H9 (cell line): ENCODE data around the gene HEXA. TPM values are rescaled to one million over a fixed set of nuclear protein-coding genes. Genes with fewer than 3 reads are reported as not detected.

ENCODE experiments used
- DNase-seq: peaks from one replicate; pipeline ENCODE4 v3.0.0-alpha.2; 2017
- H2AFZ ChIP-seq: one replicate; pipeline ENCODE4 v1.6.1; 2013; ENCODE audit warnings: mild to moderate bottlenecking, low read length, control low read depth, moderate library complexity
- H2AK5ac ChIP-seq: 2 replicates; pipeline ENCODE4 v1.6.1; 2013; ENCODE audit warnings: low read length, control low read depth, mixed read lengths; ENCODE audit not compliant: insufficient read length
- H2BK120ac ChIP-seq: one replicate; pipeline ENCODE4 v1.6.1; 2013; ENCODE audit warnings: low read depth, mild to moderate bottlenecking, low read length, control low read depth, inconsistent platforms; ENCODE audit not compliant: poor library complexity, severe bottlenecking
- H2BK12ac ChIP-seq: 2 replicates; pipeline ENCODE4 v1.6.1; 2013; ENCODE audit warnings: low read length, control low read depth, mixed read lengths, low read depth; ENCODE audit not compliant: insufficient read length
- H2BK15ac ChIP-seq: 2 replicates; pipeline ENCODE4 v1.6.1; 2013; ENCODE audit warnings: low read depth, low read length, control low read depth
- H2BK20ac ChIP-seq: one replicate; pipeline ENCODE4 v1.6.1; 2013; ENCODE audit warnings: low read depth, mild to moderate bottlenecking, low read length, control low read depth, inconsistent platforms; ENCODE audit not compliant: poor library complexity, severe bottlenecking
- H2BK5ac ChIP-seq: 2 replicates; pipeline ENCODE4 v1.6.1; 2013; ENCODE audit warnings: low read length, control low read depth, mixed read lengths; ENCODE audit not compliant: insufficient read length
- H3K14ac ChIP-seq: 2 replicates; pipeline ENCODE4 v1.6.1; 2013; ENCODE audit warnings: low read length, control low read depth; ENCODE audit not compliant: insufficient read depth
- H3K18ac ChIP-seq: 2 replicates; pipeline ENCODE4 v1.6.1; 2013; ENCODE audit warnings: low read depth, mild to moderate bottlenecking, mixed read lengths, low read length, control low read depth; ENCODE audit not compliant: insufficient read length
- H3K23ac ChIP-seq: 2 replicates; pipeline ENCODE4 v1.6.1; 2013; ENCODE audit warnings: low read length, control low read depth, mixed read lengths, low read depth; ENCODE audit not compliant: insufficient read length
- H3K23me2 ChIP-seq: 2 replicates; pipeline ENCODE4 v1.6.1; 2013; ENCODE audit warnings: low read depth, mild to moderate bottlenecking, mixed read lengths, low read length, control low read depth; ENCODE audit not compliant: insufficient read length, poor library complexity, severe bottlenecking
- H3K27ac ChIP-seq: 2 replicates; pipeline ENCODE4 v1.5.1; 2013; ENCODE audit warnings: low read length, control low read depth, mixed read lengths, low read depth; ENCODE audit not compliant: insufficient read length
- H3K27me3 ChIP-seq: 2 replicates; pipeline ENCODE4 v1.6.1; 2013; ENCODE audit warnings: low read length, control low read depth, inconsistent platforms; ENCODE audit not compliant: insufficient read depth
- H3K4ac ChIP-seq: 2 replicates; pipeline ENCODE4 v1.6.1; 2013; ENCODE audit warnings: low read depth, mild to moderate bottlenecking, control low read depth, inconsistent platforms, low read length, moderate library complexity
- H3K4me1 ChIP-seq: 2 replicates; pipeline ENCODE4 v1.6.1; 2013; ENCODE audit warnings: low read length, control low read depth, inconsistent platforms; ENCODE audit not compliant: insufficient read depth
- H3K4me2 ChIP-seq: 2 replicates; pipeline ENCODE4 v1.6.1; 2013; ENCODE audit warnings: low read length, control low read depth, mixed read lengths; ENCODE audit not compliant: insufficient read length, insufficient read depth
- H3K56ac ChIP-seq: 2 replicates; pipeline ENCODE4 v1.6.1; 2013; ENCODE audit warnings: low read depth, mild to moderate bottlenecking, mixed read lengths, low read length, control low read depth; ENCODE audit not compliant: insufficient read length
- H3K79me1 ChIP-seq: 2 replicates; pipeline ENCODE4 v1.6.1; 2013; ENCODE audit warnings: low read depth, mild to moderate bottlenecking, moderate library complexity, low read length, control low read depth, inconsistent platforms; ENCODE audit not compliant: insufficient read depth, poor library complexity, severe bottlenecking
- H3K79me2 ChIP-seq: 2 replicates; pipeline ENCODE4 v1.6.1; 2013; ENCODE audit warnings: low read length, control low read depth, inconsistent platforms; ENCODE audit not compliant: insufficient read depth
- H3K9ac ChIP-seq: 2 replicates; pipeline ENCODE4 v1.6.1; 2013; ENCODE audit warnings: low read length, control low read depth, mixed read lengths; ENCODE audit not compliant: insufficient read length; ENCODE audit errors: extremely low read depth
- H3K9me3 ChIP-seq: one replicate; pipeline ENCODE4 v1.6.1; 2013; ENCODE audit warnings: low read depth, low read length, inconsistent platforms; ENCODE audit not compliant: control insufficient read depth
- H3T11ph ChIP-seq: one replicate; pipeline ENCODE4 v1.6.1; 2013; ENCODE audit warnings: mild to moderate bottlenecking, low read length, control low read depth, inconsistent platforms
- H4K20me1 ChIP-seq: one replicate; pipeline ENCODE4 v1.6.1; 2013; ENCODE audit not compliant: control insufficient read depth, insufficient read length, insufficient read depth
- H4K5ac ChIP-seq: 2 replicates; pipeline ENCODE4 v1.6.1; 2013; ENCODE audit warnings: low read depth, mild to moderate bottlenecking, mixed read lengths, low read length, control low read depth; ENCODE audit not compliant: insufficient read length
- H4K8ac ChIP-seq: replicated peaks from 2 replicates; pipeline ENCODE4 v1.6.1; 2013; ENCODE audit warnings: low read length, control low read depth, mixed read lengths, low read depth; ENCODE audit not compliant: insufficient read length
- H4K91ac ChIP-seq: 2 replicates; pipeline ENCODE4 v1.6.1; 2013; ENCODE audit warnings: low read depth, mild to moderate bottlenecking, moderate library complexity, mixed read lengths, low read length, control low read depth; ENCODE audit not compliant: insufficient read length
- H3K27ac Mint-ChIP-seq, 3 experiments: 2 replicates in 2 of 3; 3 replicates in 1 of 3; pipeline ENCODE4 v1.8.0; 2020 to 2021; ENCODE audit warnings: mixed read lengths in 3 of 3, mild to moderate bottlenecking in 1 of 3, moderate library complexity in 1 of 3
- H3K27me3 Mint-ChIP-seq: 2 replicates; pipeline ENCODE4 v1.8.0; 2021; ENCODE audit warnings: low read depth, mild to moderate bottlenecking, moderate library complexity, mixed read lengths
- H3K36me3 Mint-ChIP-seq, 3 experiments: 2 replicates in 2 of 3; 3 replicates in 1 of 3; pipeline ENCODE4 v1.8.0; 2020 to 2021; ENCODE audit warnings: low read depth in 3 of 3, mixed read lengths in 3 of 3; ENCODE audit not compliant: insufficient read depth in 1 of 3
- H3K4me1 Mint-ChIP-seq, 2 experiments: 2 replicates each; pipeline ENCODE4 v1.8.0; 2020; ENCODE audit warnings: mixed read lengths in 2 of 2
- H3K4me3 Mint-ChIP-seq, 2 experiments: 2 replicates in 1 of 2; 3 replicates in 1 of 2; pipeline ENCODE4 v1.8.0; 2020 to 2021; ENCODE audit warnings: mild to moderate bottlenecking in 2 of 2, mixed read lengths in 2 of 2, moderate library complexity in 1 of 2
- H3K9me3 Mint-ChIP-seq, 2 experiments: 2 replicates in 1 of 2; 3 replicates in 1 of 2; pipeline ENCODE4 v1.8.0; 2020; ENCODE audit warnings: mild to moderate bottlenecking in 2 of 2, mixed read lengths in 2 of 2, moderate library complexity in 1 of 2
- CTCF ChIP-seq: fragments of 200-600 bp; sonication (generic); conservative IDR thresholded peaks from 3 replicates; pipeline ENCODE4 v1.8.0; 2021; ENCODE audit warnings: antibody characterized with exemption, mild to moderate bottlenecking
- WGBS: extraction: QIAGEN DNeasy Blood & Tissue Kit; methylation state at CpG from one replicate; pipeline ENCODE4 v1.1.7; 2013; ENCODE audit warnings: missing lambda C conversion rate, low lambda C conversion rate, mixed read lengths; ENCODE audit not compliant: insufficient read length; ENCODE audit errors: extremely low coverage; 5-methylcytosine and 5-hydroxymethylcytosine counted together
- total RNA-seq: library from RNA; stranded (reverse); gene quantifications from 2 replicates; pipeline ENCODE4 v1.2.1, GENCODE V29; 2021

Gene HEXA
- total RNA-seq, 1 experiment from 2014 or later = 54.7 TPM

- Histone ChIP-seq H4K8ac (no peak overlapping the region), H3K23me2 (no peaks in the 10 kb centered on the region), H3K79me2 (no peaks in the 10 kb centered on the region), H2BK120ac (no peak overlapping the region), H3K4me1 (no peaks in the 10 kb centered on the region), H3K27ac (no peak overlapping the region), H4K5ac (no peak overlapping the region), H3T11ph (no peak overlapping the region), H3K9me3 (no peaks in the 10 kb centered on the region), H3K14ac (no peak overlapping the region), H4K20me1 (no peaks in the 10 kb centered on the region), H3K23ac (no peak overlapping the region), H3K9ac (no peak overlapping the region), H2BK5ac (no peak overlapping the region), H4K91ac (no peak overlapping the region), H3K18ac (no peak overlapping the region), H2BK12ac (no peak overlapping the region), H3K27me3 (no peaks in the 10 kb centered on the region), H2BK20ac (no peak overlapping the region), H3K4me2 (no peak overlapping the region), H3K4ac (no peak overlapping the region), H2AFZ (no peak overlapping the region), H3K79me1 (no peaks in the 10 kb centered on the region), H3K56ac (no peak overlapping the region), H2AK5ac (no peak overlapping the region), H2BK15ac (no peak overlapping the region)
- Mint-ChIP-seq H3K36me3 (peaks cover under 1 to 12% (median 3%) of the 10 kb centered on the region in 3 experiments; a peak in 5 of 7 replicates), H3K4me1 (peaks cover 7 to 10% of the 10 kb centered on the region in 2 experiments), H3K27me3 (no peaks in the 10 kb centered on the region), H3K4me3 (no peak overlapping the region), H3K9me3 (no peaks in the 10 kb centered on the region), H3K27ac (no peak overlapping the region)
- DNase-seq = no peak
- no peak for TF ChIP-seq CTCF
- no CpG with 5 or more reads among the region's 1 CpG for WGBS
Measured at GRCh38 chr15:72340366-72340765, 35.4 kb downstream of the HEXA start.
